Activated CD4-positive, alpha-beta T cell treated with anti-CD3 and anti-CD28 coated beads, Interleukin-2, amount 50 U/mL, for 16 hours (primary cell): ENCODE data around the gene AOC1.
"Not testable (repeated sequence)": the region's sequence is repeated elsewhere in the genome, so short reads cannot be mapped to it uniquely, and the experiment has no call there.

ENCODE experiments used
- DNase-seq: peaks from one replicate; pipeline ENCODE4 v3.0.0-alpha.2; 2020

The AOC1 gene, protein sequence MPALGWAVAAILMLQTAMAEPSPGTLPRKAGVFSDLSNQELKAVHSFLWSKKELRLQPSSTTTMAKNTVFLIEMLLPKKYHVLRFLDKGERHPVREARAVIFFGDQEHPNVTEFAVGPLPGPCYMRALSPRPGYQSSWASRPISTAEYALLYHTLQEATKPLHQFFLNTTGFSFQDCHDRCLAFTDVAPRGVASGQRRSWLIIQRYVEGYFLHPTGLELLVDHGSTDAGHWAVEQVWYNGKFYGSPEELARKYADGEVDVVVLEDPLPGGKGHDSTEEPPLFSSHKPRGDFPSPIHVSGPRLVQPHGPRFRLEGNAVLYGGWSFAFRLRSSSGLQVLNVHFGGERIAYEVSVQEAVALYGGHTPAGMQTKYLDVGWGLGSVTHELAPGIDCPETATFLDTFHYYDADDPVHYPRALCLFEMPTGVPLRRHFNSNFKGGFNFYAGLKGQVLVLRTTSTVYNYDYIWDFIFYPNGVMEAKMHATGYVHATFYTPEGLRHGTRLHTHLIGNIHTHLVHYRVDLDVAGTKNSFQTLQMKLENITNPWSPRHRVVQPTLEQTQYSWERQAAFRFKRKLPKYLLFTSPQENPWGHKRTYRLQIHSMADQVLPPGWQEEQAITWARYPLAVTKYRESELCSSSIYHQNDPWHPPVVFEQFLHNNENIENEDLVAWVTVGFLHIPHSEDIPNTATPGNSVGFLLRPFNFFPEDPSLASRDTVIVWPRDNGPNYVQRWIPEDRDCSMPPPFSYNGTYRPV

GRCh38 chr7:150852371-150852905 is at the start of gene AOC1:
AOC1 (plus strand) TSS chr7:150852517; CDS start chr7:150856471, 3,954 bp downstream.
- no peak for DNase-seq

- no peak for DNase-seq
These were observed 49.0 kb upstream of the AOC1 start for GRCh38 chr7:150803161-150803860.

DNA sequence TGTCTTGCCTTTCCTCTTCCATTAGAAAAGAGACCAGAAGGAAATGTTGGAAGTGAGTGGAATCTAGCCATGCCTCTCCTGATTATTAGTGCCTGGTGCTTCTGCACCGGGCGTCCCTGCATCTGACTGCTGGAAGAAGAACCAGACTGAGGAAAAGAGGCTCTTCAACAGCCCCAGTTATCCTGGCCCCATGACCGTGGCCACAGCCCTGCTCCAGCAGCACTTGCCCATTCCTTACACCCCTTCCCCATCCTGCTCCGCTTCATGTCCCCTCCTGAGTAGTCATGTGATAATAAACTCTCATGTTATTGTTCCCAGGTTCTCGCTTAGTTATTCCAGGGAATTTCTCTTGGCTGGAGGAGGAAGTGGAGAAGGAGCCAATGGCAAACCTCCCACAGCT is 47.5 kb upstream of the AOC1 start:
- no peak for DNase-seq

GRCh38 chr7:150805864-150806263 is 46.5 kb upstream of the AOC1 start:
- DNase-seq: no peak

DNA sequence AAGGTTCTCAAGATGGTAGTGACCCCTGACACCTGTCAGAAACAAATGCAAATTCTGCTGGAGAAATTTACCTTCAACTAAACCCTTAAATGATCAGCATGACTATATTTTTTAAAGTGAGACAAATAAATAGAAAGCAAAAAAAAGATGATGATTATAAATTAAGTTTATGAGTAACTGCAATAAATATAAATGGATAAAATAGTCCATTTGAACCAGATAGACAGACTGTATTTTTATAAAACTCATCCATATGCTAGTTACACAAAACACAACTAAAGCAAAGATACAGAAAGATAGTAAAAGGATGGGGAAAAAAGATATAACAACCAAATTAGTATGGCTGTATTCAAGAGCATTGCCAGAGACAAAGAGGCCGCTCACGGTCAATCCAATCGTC is 45.9 kb upstream of the AOC1 start:
- DNase-seq: no peak

DNA sequence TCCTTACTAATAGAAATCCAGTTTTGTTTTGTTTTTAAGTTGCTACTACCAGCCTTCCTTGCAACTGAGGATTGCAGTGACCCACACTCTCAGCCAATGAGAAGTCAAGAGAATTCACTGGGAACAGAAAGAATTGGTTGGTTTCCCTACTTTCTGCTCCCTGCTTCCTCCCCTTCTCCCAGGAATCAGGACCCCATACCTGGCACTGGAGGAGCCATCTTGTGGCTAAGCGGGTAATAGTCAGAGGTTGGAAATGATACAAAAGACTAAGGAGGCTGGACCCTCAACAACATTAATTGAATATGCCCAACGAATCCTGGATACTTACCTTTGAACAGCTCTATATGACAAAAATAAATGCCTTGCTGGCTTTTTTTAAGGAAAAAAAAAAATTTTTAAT is 45.5 kb upstream of the AOC1 start:
- DNase-seq: no peak

DNA sequence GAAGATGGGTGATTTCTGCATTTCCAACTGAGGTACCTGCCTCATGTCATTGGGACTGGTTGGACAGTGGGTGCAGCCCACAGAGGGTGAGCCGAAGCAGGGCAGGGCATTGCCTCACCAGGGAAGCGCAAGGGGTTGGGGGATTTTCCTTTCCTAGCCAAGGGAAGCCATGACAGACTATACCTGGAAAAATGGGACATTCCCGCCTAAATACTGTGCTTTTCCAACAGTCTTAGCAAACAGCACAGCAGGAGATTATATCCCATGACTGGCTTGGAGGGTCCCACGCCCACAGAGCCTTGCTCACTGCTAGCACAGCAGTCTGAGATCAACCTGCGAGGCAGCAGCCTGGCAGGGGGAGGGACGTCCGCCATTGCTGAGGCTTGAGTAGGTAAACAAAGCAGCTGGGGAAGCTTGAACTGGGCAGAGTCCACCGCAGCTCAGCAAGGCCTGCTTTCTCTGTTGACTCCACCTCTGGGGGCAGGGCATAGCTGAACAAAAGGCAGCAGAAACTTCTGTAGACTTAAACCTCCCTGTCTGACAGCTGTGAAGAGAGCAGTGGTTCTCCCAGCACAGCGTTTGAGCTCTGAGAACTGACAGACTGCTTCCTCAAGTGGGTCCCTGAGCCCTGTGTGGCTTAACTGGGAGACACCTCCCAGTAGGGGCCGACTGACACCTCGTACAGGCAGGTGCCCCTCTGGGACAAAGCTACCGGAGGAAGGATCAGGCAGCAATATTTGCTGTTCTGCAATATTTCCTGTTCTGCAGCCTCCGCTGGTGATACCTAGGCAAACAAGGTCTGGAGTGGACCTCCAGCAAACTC is 44.5 kb upstream of the AOC1 start:
- not testable (repeated sequence) for DNase-seq

DNA sequence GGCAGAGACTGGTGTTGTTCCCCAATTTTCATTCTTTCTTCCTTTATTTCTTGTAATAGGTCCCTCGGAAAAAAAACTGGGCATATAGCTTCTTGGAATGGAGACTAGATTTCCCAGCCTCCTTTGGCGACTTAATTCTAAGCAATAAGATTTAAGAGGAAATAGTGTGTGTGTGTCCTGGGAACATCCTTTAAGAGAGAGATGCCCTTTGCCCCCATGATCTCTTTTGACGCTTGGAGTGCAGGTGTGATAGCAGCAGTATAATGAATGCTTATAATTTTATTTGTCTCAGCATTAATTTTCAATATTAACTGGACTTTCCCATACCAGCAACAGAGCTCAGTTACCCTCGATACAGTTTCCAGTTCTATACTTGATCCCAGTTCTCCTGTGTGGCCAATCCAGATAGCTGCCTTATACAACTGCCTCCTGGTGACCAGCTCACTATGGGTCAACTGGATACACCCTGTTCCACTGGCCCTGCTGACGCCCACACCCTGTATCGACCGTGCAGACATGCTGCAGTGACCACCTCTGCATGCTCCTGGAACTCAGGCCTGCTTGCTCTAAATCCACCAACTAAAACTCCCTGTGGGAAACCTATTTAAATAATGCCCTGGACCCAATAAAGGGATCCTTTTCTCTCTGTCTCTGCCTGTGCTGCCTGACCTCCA is 37.9 kb upstream of the AOC1 start:
- DNase-seq: no peak

GRCh38 chr7:150818971-150819370 is 33.3 kb upstream of the AOC1 start:
- DNase-seq: peak; percentile 1

DNA sequence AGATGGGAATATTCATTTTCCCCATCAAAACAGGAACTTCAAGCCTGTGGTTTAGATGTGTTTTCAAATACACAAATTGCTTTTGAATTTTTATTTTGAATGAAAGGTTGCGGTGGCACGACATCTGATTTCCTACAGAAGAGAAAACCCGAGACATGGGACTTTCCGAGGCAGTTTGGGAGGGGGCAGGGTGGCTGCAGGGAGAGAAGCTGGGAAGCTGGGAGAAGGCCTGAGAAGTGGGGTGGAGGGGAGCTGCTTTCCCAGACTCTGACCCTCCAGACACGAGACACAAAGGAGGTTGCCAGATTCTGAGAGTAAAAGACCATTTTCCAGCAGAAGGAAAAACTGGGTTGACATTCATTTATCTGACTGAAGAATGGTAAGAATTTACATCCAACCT is 32.2 kb upstream of the AOC1 start:
- no peak for DNase-seq

GRCh38 chr7:150820578-150821198 is 31.6 kb upstream of the AOC1 start:
- no peak for DNase-seq

DNA sequence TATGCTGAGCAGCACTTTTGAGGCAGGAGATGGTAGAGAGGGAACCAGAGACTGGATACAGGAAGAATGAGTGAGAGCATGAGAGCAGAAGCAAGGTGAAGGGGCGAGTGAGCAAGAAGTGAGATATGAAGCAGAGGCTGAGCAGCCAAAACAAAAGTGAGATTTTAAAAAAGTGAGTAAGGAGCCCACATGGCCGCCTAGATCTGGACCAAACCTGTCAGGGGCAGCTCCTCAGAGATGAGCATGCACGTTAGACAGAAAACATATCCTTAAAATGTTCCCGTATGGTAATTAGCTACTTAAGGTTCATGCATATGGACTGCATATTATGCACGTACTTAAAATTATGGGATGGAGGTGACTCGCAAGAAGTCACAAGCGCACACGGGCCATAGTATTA is 29.3 kb upstream of the AOC1 start:
- no peak for DNase-seq

DNA sequence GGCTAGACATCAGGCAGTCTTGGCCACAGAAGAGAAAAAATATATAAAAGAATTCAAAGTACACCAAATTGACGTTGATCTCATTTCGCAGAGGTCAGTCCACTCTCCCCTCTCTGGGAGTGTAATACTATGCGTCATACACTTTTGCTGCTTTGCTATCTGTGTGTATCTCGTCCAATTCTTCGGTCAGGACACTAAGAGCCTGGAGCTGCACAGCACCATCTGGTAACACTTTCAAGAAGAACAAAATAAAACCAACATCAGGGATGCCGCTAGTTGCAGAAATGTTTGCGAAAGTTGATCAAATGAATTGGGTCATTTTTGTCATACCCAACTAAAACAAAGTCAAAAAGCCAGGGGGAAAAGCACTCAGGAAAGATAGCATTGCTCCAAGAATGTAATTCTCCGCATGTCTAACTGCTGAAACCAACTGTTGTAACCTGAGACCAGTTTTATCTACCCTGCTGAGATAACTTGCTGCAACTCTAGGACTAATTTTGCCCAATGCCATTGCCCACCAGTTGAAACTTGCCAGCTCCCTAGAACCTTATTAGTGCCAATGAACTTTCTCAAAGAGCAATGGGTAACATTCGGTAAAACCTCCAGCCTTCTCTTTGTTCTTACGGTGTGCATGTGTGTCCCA is 28.7 kb upstream of the AOC1 start:
- DNase-seq: no peak

- DNase-seq: no peak
These were observed 27.7 kb upstream of the AOC1 start for GRCh38 chr7:150824379-150825177.

DNA sequence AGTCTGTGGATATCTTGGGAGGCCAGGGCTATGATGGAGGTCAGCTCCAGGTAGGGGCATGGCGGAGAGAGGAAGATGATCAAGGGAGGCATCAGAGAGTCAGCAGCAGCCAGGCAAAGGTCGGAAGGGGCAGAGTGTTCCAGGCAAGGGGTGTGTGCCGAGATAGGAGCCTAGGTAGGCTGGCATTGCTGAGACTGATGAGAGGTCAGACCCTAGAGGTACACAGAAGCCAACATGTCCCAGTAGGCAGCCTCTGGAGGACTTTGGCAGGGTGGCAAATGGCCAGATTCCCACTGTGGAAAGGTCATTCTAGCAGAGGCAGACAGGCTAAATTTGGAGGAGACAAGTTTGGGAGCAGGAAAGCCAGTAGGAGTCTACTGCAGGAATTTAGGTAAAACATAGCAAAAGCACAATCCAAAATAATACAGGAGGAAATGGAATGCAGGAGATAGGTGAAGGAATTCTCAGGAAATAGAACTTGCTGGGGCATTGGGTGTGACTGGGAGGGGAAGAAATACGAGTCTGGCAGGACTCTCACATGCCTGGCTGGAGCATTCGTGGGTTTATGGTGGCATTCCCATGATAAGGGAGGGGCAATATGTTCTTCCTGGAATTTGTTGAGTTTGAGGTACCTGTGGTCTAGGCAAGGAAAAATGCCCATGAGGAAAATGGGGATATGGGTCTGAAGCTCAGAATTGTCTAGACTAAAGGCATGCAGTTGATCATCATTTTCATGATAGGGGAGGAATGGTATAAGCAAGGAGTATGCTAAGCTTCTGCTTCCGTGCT is 26.1 kb upstream of the AOC1 start:
- DNase-seq: no peak

- DNase-seq: no peak
These were observed 23.9 kb upstream of the AOC1 start for GRCh38 chr7:150828384-150828783.

DNA sequence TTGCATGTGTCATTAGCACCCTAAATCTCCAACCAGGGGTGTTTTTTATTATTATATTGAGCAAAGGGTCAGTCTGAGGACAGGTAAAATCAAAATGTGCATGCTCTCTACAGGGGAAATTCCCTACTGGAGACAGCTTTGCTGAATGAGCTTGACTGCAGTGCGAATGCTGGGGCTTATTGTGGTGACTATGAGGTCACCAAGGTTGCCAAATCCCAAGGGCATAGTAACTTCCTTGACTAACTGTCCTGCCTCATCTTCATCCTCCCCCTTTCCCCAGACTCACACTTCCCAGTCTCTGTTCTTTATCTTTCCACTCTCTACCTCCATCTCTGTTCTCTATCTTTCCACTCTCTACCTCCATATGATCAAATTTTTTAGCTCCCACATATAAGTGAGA is 22.9 kb upstream of the AOC1 start:
- DNase-seq: no peak

GRCh38 chr7:150830937-150831336 is 21.4 kb upstream of the AOC1 start:
- DNase-seq: no peak

GRCh38 chr7:150831851-150832250 is 20.5 kb upstream of the AOC1 start:
- no peak for DNase-seq
